Measurements from ENCODE around the gene BAHCC1. TPM values are rescaled to one million over a fixed set of nuclear protein-coding genes. Genes with fewer than 3 reads are reported as not detected.
A peak's percentile ranks its signal among the peaks of the same experiment; 100 is the strongest.

Gene BAHCC1
- total and polyA plus RNA-seq, 10 of the 15 experiments (the other 5 are each of a cell fraction or from before 2014, with no cell fraction given) = 0.03 to 0.14 (median 0.11) TPM; not detected in 6

- ATAC-seq (no peak), DNase-seq (ENCODE audit: low read depth, low spot score) (no peak), FAIRE-seq (no peak)
- H3K36me3 ChIP-seq (ENCODE audit: control insufficient read depth in 2 of 2, insufficient read depth in 2 of 2, low read length in 1 of 2) = no peaks in the 10 kb centered on the region
- WGBS (ENCODE audit: insufficient coverage, insufficient replicate concordance, low lambda C conversion rate, missing lambda C conversion rate) = 34% methylated on average over 54 of the region's 54 CpGs
- no TSS peak for BruUV-seq (replicated peaks)
- intact Hi-C loops (cut with micrococcal nuclease; ENCODE audit: unreplicated experiment) = loop anchor here (10.0 kb wide), 1 partner anchor 101 kb away; the partner anchor contains the start of gene SLC38A10
- ChIA-PET SMC1A (ENCODE audit: uncharacterized antibody, unreplicated experiment) (no interaction called here), RAD21 (ENCODE audit: unreplicated experiment) (no interaction called here), POLR2A (no interaction called here), CTCF (no interaction called here)
- peaks cover 20 to 52% of the 10 kb centered on the region in 2 experiments for H3K27me3 ChIP-seq (replicated peaks in 1 of 2; ENCODE audit: control insufficient read depth in 2 of 2, insufficient read depth in 2 of 2, low read length in 1 of 2)
- H3K4me3 ChIP-seq = no peak overlapping the region
- TF ChIP-seq LARP7 (IDR thresholded peaks at IDR 0.05) (no peak), CHD1 (IDR thresholded peaks at IDR 0.05; ENCODE audit: low read depth, low read length) (no peak), YY1 (IDR thresholded peaks at IDR 0.05; ENCODE audit: low read depth, low read length) (no peak), USF2 (IDR thresholded peaks at IDR 0.05; ENCODE audit: borderline replicate concordance, low read depth, low read length) (no peak), PML (IDR thresholded peaks at IDR 0.05; ENCODE audit: low read length) (no peak), ZNF24 (IDR thresholded peaks at IDR 0.05) (no peak)
- no peak overlapping the region for H3K9ac ChIP-seq (ENCODE audit: control insufficient read depth, insufficient read depth, low read length)
- no peak overlapping the region for H2AFZ ChIP-seq (ENCODE audit: control insufficient read depth, low read depth, low read length)
- no peak overlapping the region for H3K4me2 ChIP-seq (ENCODE audit: control insufficient read depth, insufficient read depth)
- no peaks in the 10 kb centered on the region for H4K20me1 ChIP-seq (ENCODE audit: control insufficient read depth, insufficient read depth)
- in situ Hi-C loops (cut with MboI) = no loop called here
- no peak overlapping the region for H3K27ac ChIP-seq (ENCODE audit: control insufficient read depth, insufficient read depth)
- H3K79me2 ChIP-seq (ENCODE audit: control insufficient read depth, insufficient read depth, low read length) = no peaks in the 10 kb centered on the region
- H3K4me1 ChIP-seq (ENCODE audit: control insufficient read depth, insufficient read depth, low read length) = no peaks in the 10 kb centered on the region
- H3K9me3 ChIP-seq (replicated peaks; ENCODE audit: control insufficient read depth, insufficient read depth, low read length) = no peaks in the 10 kb centered on the region; the same call in 2 of the 3 replicates
These were observed 1.0 kb downstream of the BAHCC1 start for GRCh38 chr17:81396278-81396721.

GRCh38 chr17:81396722-81397313, 1.6 kb downstream of the BAHCC1 start:
- intact Hi-C loops (cut with micrococcal nuclease; ENCODE audit: unreplicated experiment) = loop anchor here (10.0 kb wide), 1 partner anchor 102 kb away; the partner anchor contains the start of gene SLC38A10
- CTCF ChIA-PET = no interaction called here
- DNase-seq (ENCODE audit: low read depth, low spot score) = no peak
- no peak overlapping the region for H2AFZ ChIP-seq (ENCODE audit: control insufficient read depth, low read depth, low read length)
- peaks cover 24 to 57% of the 10 kb centered on the region in 2 experiments for H3K27me3 ChIP-seq (replicated peaks in 1 of 2; ENCODE audit: control insufficient read depth in 2 of 2, insufficient read depth in 2 of 2, low read length in 1 of 2)
- in situ Hi-C loops (cut with MboI) = no loop called here
- no peak overlapping the region for H3K9ac ChIP-seq (ENCODE audit: control insufficient read depth, insufficient read depth, low read length)
- H3K36me3 ChIP-seq (ENCODE audit: control insufficient read depth in 2 of 2, insufficient read depth in 2 of 2, low read length in 1 of 2) = no peaks in the 10 kb centered on the region
- RAD21 ChIA-PET (ENCODE audit: unreplicated experiment) = no interaction called here
- no peaks in the 10 kb centered on the region; the same call in 1 of the 2 replicates for H3K4me1 ChIP-seq (ENCODE audit: control insufficient read depth, insufficient read depth, low read length)
- no peaks in the 10 kb centered on the region; the same call in 2 of the 3 replicates for H3K9me3 ChIP-seq (replicated peaks; ENCODE audit: control insufficient read depth, insufficient read depth, low read length)
- no peak overlapping the region for H3K4me2 ChIP-seq (ENCODE audit: control insufficient read depth, insufficient read depth)
- WGBS (ENCODE audit: insufficient coverage, insufficient replicate concordance, low lambda C conversion rate, missing lambda C conversion rate) = 23% methylated on average over 59 of the region's 61 CpGs
- POLR2A ChIA-PET = no interaction called here
- ATAC-seq = no peak
- no peaks in the 10 kb centered on the region for H3K79me2 ChIP-seq (ENCODE audit: control insufficient read depth, insufficient read depth, low read length)
- SMC1A ChIA-PET (ENCODE audit: uncharacterized antibody, unreplicated experiment) = no interaction called here
- H4K20me1 ChIP-seq (ENCODE audit: control insufficient read depth, insufficient read depth) = no peaks in the 10 kb centered on the region
- H3K27ac ChIP-seq (ENCODE audit: control insufficient read depth, insufficient read depth) = no peak overlapping the region
- no peak for FAIRE-seq
- H3K4me3 ChIP-seq = no peak overlapping the region
- BruUV-seq (replicated peaks) = no TSS peak
- TF ChIP-seq HDAC6 (IDR thresholded peaks at IDR 0.05; ENCODE audit: unreplicated experiment) = peak; percentile 29
- peak; percentile 96 for TF ChIP-seq SUZ12 (IDR thresholded peaks at IDR 0.05; ENCODE audit: unreplicated experiment)
- no peak for TF ChIP-seq WRNIP1 (IDR thresholded peaks at IDR 0.05; ENCODE audit: borderline replicate concordance, low read depth, low read length)
- TF ChIP-seq GATAD2B (conservative IDR thresholded peaks at IDR 0.05; ENCODE audit: low read depth) = no peak
